ENCODE data around the gene PTX4. TPM values are rescaled to one million over a fixed set of nuclear protein-coding genes. Genes with fewer than 3 reads are reported as not detected.
A peak's percentile ranks its signal among the peaks of the same experiment; 100 is the strongest.

Gene PTX4
- total and polyA plus RNA-seq, 3 donors from 2014 or later = 1.3 to 3.4 (median 1.7) TPM

- intact Hi-C loops (cut with DNase I; ENCODE audit: low total_unique reads) = loop anchor here (10.0 kb wide), 1 partner anchor 83 kb away; the partner anchor contains the start of genes CRAMP1 and IFT140
- WGBS, 2 donors = 49 to 59% methylated on average over 9 to 28 of the region's 28 CpGs
- TF ChIP-seq POLR2A (IDR thresholded peaks at IDR 0.05) (no peak), CTCF (IDR thresholded peaks at IDR 0.05) (no peak)
- no peak overlapping the region for H3K4me3 ChIP-seq
- DNase-seq = peak; percentile 83
- H3K27ac ChIP-seq = peak overlapping the region; percentile 88 to 90
- peaks cover 56% of the 10 kb centered on the region for H3K4me1 ChIP-seq
- H3K36me3 ChIP-seq (ENCODE audit: low read depth, missing control alignments) = no peaks in the 10 kb centered on the region
- H3K9me3 ChIP-seq = no peaks in the 10 kb centered on the region
- no peaks in the 10 kb centered on the region for H3K27me3 ChIP-seq
Measured at GRCh38 chr16:1532081-1532760, 43.5 kb upstream of the PTX4 start.

GRCh38 chr16:1531638-1531910 is 42.8 kb upstream of the PTX4 start:
- Histone ChIP-seq H3K27me3 (no peaks in the 10 kb centered on the region), H3K9me3 (no peaks in the 10 kb centered on the region), H3K4me1 (peaks cover 60% of the 10 kb centered on the region), H3K27ac (peak overlapping the region; percentile 88 to 90), H3K36me3 (ENCODE audit: low read depth, missing control alignments) (no peaks in the 10 kb centered on the region), H3K4me3 (no peak overlapping the region)
- no peak for TF ChIP-seq CTCF (IDR thresholded peaks at IDR 0.05)
- no peak for TF ChIP-seq POLR2A (IDR thresholded peaks at IDR 0.05)
- DNase-seq = no peak
- 81 to 85% methylated on average over 14 of the region's 14 CpGs for WGBS, 2 donors
- intact Hi-C loops (cut with DNase I; ENCODE audit: low total_unique reads) = loop anchor here (10.0 kb wide), 1 partner anchor 83 kb away; the partner anchor contains the start of genes CRAMP1 and IFT140

GRCh38 chr16:1530883-1531637 is 42.3 kb upstream of the PTX4 start:
- Histone ChIP-seq H3K27ac (peak overlapping the region; percentile 88 to 90), H3K36me3 (ENCODE audit: low read depth, missing control alignments) (no peaks in the 10 kb centered on the region), H3K27me3 (no peaks in the 10 kb centered on the region), H3K4me3 (no peak overlapping the region), H3K4me1 (peaks cover 60% of the 10 kb centered on the region), H3K9me3 (no peaks in the 10 kb centered on the region)
- peak; percentile 63 for DNase-seq
- TF ChIP-seq POLR2A (IDR thresholded peaks at IDR 0.05) (no peak), CTCF (IDR thresholded peaks at IDR 0.05) (no peak)
- 60% methylated on average over 15 to 35 of the region's 35 CpGs for WGBS, 2 donors
- intact Hi-C loops (cut with DNase I; ENCODE audit: low total_unique reads) = loop anchor here (10.0 kb wide), 1 partner anchor 84 kb away; the partner anchor contains the start of genes CRAMP1 and IFT140

- intact Hi-C loops (cut with DNase I; ENCODE audit: low total_unique reads) = loop anchor here (10.0 kb wide), 1 partner anchor 84 kb away; the partner anchor contains the start of genes CRAMP1 and IFT140
- no peak overlapping the region for H3K4me3 ChIP-seq
- no peak for DNase-seq
- no peaks in the 10 kb centered on the region for H3K36me3 ChIP-seq (ENCODE audit: low read depth, missing control alignments)
- TF ChIP-seq POLR2A (IDR thresholded peaks at IDR 0.05) (no peak), CTCF (IDR thresholded peaks at IDR 0.05) (no peak)
- WGBS, 2 donors = 83 to 86% methylated on average over 13 to 23 of the region's 27 CpGs
- H3K27me3 ChIP-seq = no peaks in the 10 kb centered on the region
- peak overlapping the region; percentile 88 to 90 for H3K27ac ChIP-seq
- H3K4me1 ChIP-seq = peaks cover 60% of the 10 kb centered on the region
- H3K9me3 ChIP-seq = no peaks in the 10 kb centered on the region
Measured at GRCh38 chr16:1530349-1530882, 41.7 kb upstream of the PTX4 start.
